ENCODE data around the gene ANO3. TPM values are rescaled to one million over a fixed set of nuclear protein-coding genes. Genes with fewer than 3 reads are reported as not detected.

The ANO3 gene
- total RNA-seq, 2 experiments from 2014 or later = not detected

GRCh38 chr11:26474401-26474800 is 142.5 kb downstream of the ANO3 start:
- ChIA-PET CTCF (no interaction called here), POLR2A (no interaction called here)
- Mint-ChIP-seq H3K27ac (no peak overlapping the region), H3K4me1 (ENCODE audit: low read depth) (no peaks in the 10 kb centered on the region), H3K9me3 (no peaks in the 10 kb centered on the region), H3K27me3 (no peaks in the 10 kb centered on the region), H3K4me3 (no peak overlapping the region), H3K36me3 (no peaks in the 10 kb centered on the region)
- no peak for DNase-seq
- intact Hi-C loops (cut with micrococcal nuclease) = no loop called here

- H3K27me3 Mint-ChIP-seq = no peaks in the 10 kb centered on the region
- H3K9me3 Mint-ChIP-seq = no peaks in the 10 kb centered on the region
- no peak for DNase-seq
- no peaks in the 10 kb centered on the region for H3K4me1 Mint-ChIP-seq (ENCODE audit: low read depth)
- ChIA-PET CTCF (no interaction called here), POLR2A (no interaction called here)
- no peaks in the 10 kb centered on the region for H3K36me3 Mint-ChIP-seq
- intact Hi-C loops (cut with micrococcal nuclease) = no loop called here
- no peak overlapping the region for H3K27ac Mint-ChIP-seq
- H3K4me3 Mint-ChIP-seq = no peak overlapping the region
These were observed 145.5 kb downstream of the ANO3 start for GRCh38 chr11:26477396-26477795.

- Mint-ChIP-seq H3K4me3 (no peak overlapping the region), H3K4me1 (ENCODE audit: low read depth) (no peaks in the 10 kb centered on the region), H3K27ac (no peak overlapping the region), H3K36me3 (no peaks in the 10 kb centered on the region), H3K9me3 (peaks cover 6% of the 10 kb centered on the region), H3K27me3 (no peaks in the 10 kb centered on the region)
- intact Hi-C loops (cut with micrococcal nuclease) = no loop called here
- CTCF ChIA-PET = no interaction called here
- POLR2A ChIA-PET = no interaction called here
- no peak for DNase-seq
These were observed 146.8 kb downstream of the ANO3 start for GRCh38 chr11:26478710-26479109.

- peaks cover 15% of the 10 kb centered on the region for H3K9me3 Mint-ChIP-seq
- H3K4me1 Mint-ChIP-seq (ENCODE audit: low read depth) = no peaks in the 10 kb centered on the region
- ChIA-PET CTCF (no interaction called here), POLR2A (no interaction called here)
- H3K27me3 Mint-ChIP-seq = no peaks in the 10 kb centered on the region
- DNase-seq = no peak
- no peak overlapping the region for H3K4me3 Mint-ChIP-seq
- no peak overlapping the region for H3K27ac Mint-ChIP-seq
- H3K36me3 Mint-ChIP-seq = no peaks in the 10 kb centered on the region
- intact Hi-C loops (cut with micrococcal nuclease) = no loop called here
These were observed 148.1 kb downstream of the ANO3 start for GRCh38 chr11:26480041-26480440.

GRCh38 chr11:26483108-26483507 is 151.2 kb downstream of the ANO3 start:
- CTCF ChIA-PET = no interaction called here
- Mint-ChIP-seq H3K36me3 (no peaks in the 10 kb centered on the region), H3K4me3 (no peak overlapping the region), H3K4me1 (ENCODE audit: low read depth) (no peaks in the 10 kb centered on the region), H3K27me3 (no peaks in the 10 kb centered on the region), H3K9me3 (peaks cover 21% of the 10 kb centered on the region), H3K27ac (no peak overlapping the region)
- DNase-seq = no peak
- POLR2A ChIA-PET = no interaction called here
- intact Hi-C loops (cut with micrococcal nuclease) = no loop called here

- ChIA-PET CTCF (no interaction called here), POLR2A (no interaction called here)
- Mint-ChIP-seq H3K4me1 (ENCODE audit: low read depth) (no peaks in the 10 kb centered on the region), H3K36me3 (no peaks in the 10 kb centered on the region), H3K27ac (no peak overlapping the region), H3K9me3 (peaks cover 12% of the 10 kb centered on the region), H3K4me3 (no peak overlapping the region), H3K27me3 (no peaks in the 10 kb centered on the region)
- intact Hi-C loops (cut with micrococcal nuclease) = no loop called here
- no peak for DNase-seq
These were observed 158.6 kb downstream of the ANO3 start for GRCh38 chr11:26490546-26490945.

- intact Hi-C loops (cut with micrococcal nuclease) = no loop called here
- peaks cover 10% of the 10 kb centered on the region for H3K9me3 Mint-ChIP-seq
These were observed 161.7 kb downstream of the ANO3 start for GRCh38 chr11:26493616-26494015.

GRCh38 chr11:26507229-26507628 is 175.3 kb downstream of the ANO3 start:
- ChIA-PET POLR2A (no interaction called here), CTCF (no interaction called here)
- Mint-ChIP-seq H3K27me3 (no peaks in the 10 kb centered on the region), H3K4me3 (no peak overlapping the region), H3K36me3 (no peaks in the 10 kb centered on the region), H3K4me1 (ENCODE audit: low read depth) (no peaks in the 10 kb centered on the region), H3K9me3 (peaks cover 6% of the 10 kb centered on the region), H3K27ac (no peak overlapping the region)
- no peak for DNase-seq
- intact Hi-C loops (cut with micrococcal nuclease) = no loop called here

More at GRCh38 chr11:26493616-26494015, 161.7 kb downstream of the ANO3 start:
- POLR2A ChIA-PET = no interaction called here
- Mint-ChIP-seq H3K27ac (no peak overlapping the region), H3K4me1 (ENCODE audit: low read depth) (no peaks in the 10 kb centered on the region), H3K4me3 (no peak overlapping the region), H3K36me3 (no peaks in the 10 kb centered on the region), H3K27me3 (no peaks in the 10 kb centered on the region)
- CTCF ChIA-PET = no interaction called here
- no peak for DNase-seq

GRCh38 chr11:26510164-26510563 is 178.2 kb downstream of the ANO3 start:
- H3K27me3 Mint-ChIP-seq = no peaks in the 10 kb centered on the region
- no peaks in the 10 kb centered on the region for H3K36me3 Mint-ChIP-seq
- DNase-seq = no peak
- ChIA-PET POLR2A (no interaction called here), CTCF (no interaction called here)
- intact Hi-C loops (cut with micrococcal nuclease) = no loop called here
- H3K4me3 Mint-ChIP-seq = no peak overlapping the region
- no peak overlapping the region for H3K27ac Mint-ChIP-seq
- H3K4me1 Mint-ChIP-seq (ENCODE audit: low read depth) = no peaks in the 10 kb centered on the region
- H3K9me3 Mint-ChIP-seq = peaks cover 3% of the 10 kb centered on the region

- H3K4me1 Mint-ChIP-seq (ENCODE audit: low read depth) = no peaks in the 10 kb centered on the region
- intact Hi-C loops (cut with micrococcal nuclease) = no loop called here
- no peak for DNase-seq
- CTCF ChIA-PET = no interaction called here
- no peak overlapping the region for H3K27ac Mint-ChIP-seq
- H3K9me3 Mint-ChIP-seq = no peaks in the 10 kb centered on the region
- H3K36me3 Mint-ChIP-seq = no peaks in the 10 kb centered on the region
- H3K27me3 Mint-ChIP-seq = no peaks in the 10 kb centered on the region
- no peak overlapping the region for H3K4me3 Mint-ChIP-seq
- POLR2A ChIA-PET = no interaction called here
These were observed 178.8 kb downstream of the ANO3 start for GRCh38 chr11:26510756-26511155.

- H3K4me3 Mint-ChIP-seq = no peak overlapping the region
- H3K27ac Mint-ChIP-seq = no peak overlapping the region
- intact Hi-C loops (cut with micrococcal nuclease) = no loop called here
- no peaks in the 10 kb centered on the region for H3K36me3 Mint-ChIP-seq
- ChIA-PET CTCF (no interaction called here), POLR2A (no interaction called here)
- no peaks in the 10 kb centered on the region for H3K4me1 Mint-ChIP-seq (ENCODE audit: low read depth)
- no peaks in the 10 kb centered on the region for H3K9me3 Mint-ChIP-seq
- H3K27me3 Mint-ChIP-seq = no peaks in the 10 kb centered on the region
- no peak for DNase-seq
These were observed 180.3 kb downstream of the ANO3 start for GRCh38 chr11:26512196-26512595.

- POLR2A ChIA-PET = no interaction called here
- Mint-ChIP-seq H3K4me3 (no peak overlapping the region), H3K4me1 (ENCODE audit: low read depth) (no peaks in the 10 kb centered on the region), H3K9me3 (peaks cover 4% of the 10 kb centered on the region), H3K27me3 (no peaks in the 10 kb centered on the region), H3K36me3 (no peaks in the 10 kb centered on the region), H3K27ac (no peak overlapping the region)
- intact Hi-C loops (cut with micrococcal nuclease) = no loop called here
- CTCF ChIA-PET = no interaction called here
- no peak for DNase-seq
These were observed 187.5 kb downstream of the ANO3 start for GRCh38 chr11:26519469-26519868.

GRCh38 chr11:26522912-26523610 is 191.1 kb downstream of the ANO3 start:
- H3K9me3 Mint-ChIP-seq = peaks cover 8% of the 10 kb centered on the region
- intact Hi-C loops (cut with micrococcal nuclease) = no loop called here

More at GRCh38 chr11:26522912-26523610, 191.1 kb downstream of the ANO3 start:
- Mint-ChIP-seq H3K27ac (no peak overlapping the region), H3K36me3 (no peaks in the 10 kb centered on the region), H3K4me1 (ENCODE audit: low read depth) (no peaks in the 10 kb centered on the region), H3K27me3 (no peaks in the 10 kb centered on the region), H3K4me3 (no peak overlapping the region)
- DNase-seq = no peak
- POLR2A ChIA-PET = no interaction called here
- CTCF ChIA-PET = no interaction called here

All from activated CD4-positive, alpha-beta memory T cell treated with anti-CD3 and anti-CD28 coated beads for 36 hours (primary cell).